Epithelial cell of prostate (primary cell): ENCODE results near the gene NALCN.

ENCODE experiments used
- DNase-seq: peaks from one replicate; pipeline ENCODE4 v3.0.0-alpha.2; 2011; ENCODE audit warnings: low read depth, low spot score
- H3K27ac ChIP-seq: fragments of 450-650 bp; 2 replicates; pipeline ENCODE4 v1.5.1; 2017; ENCODE audit warnings: mild to moderate bottlenecking

Gene NALCN

GRCh38 chr13:101297794-101298193, 118.5 kb downstream of the NALCN start:
- no peak for DNase-seq
- no peak overlapping the region for H3K27ac ChIP-seq

GRCh38 chr13:101292711-101293110, 123.6 kb downstream of the NALCN start:
- no peak overlapping the region for H3K27ac ChIP-seq
- DNase-seq: no peak

- no peak overlapping the region for H3K27ac ChIP-seq
- no peak for DNase-seq
Measured at GRCh38 chr13:101291646-101292515, 124.4 kb downstream of the NALCN start.

GRCh38 chr13:101291206-101291605, 125.1 kb downstream of the NALCN start:
- no peak for DNase-seq
- H3K27ac ChIP-seq: no peak overlapping the region

- DNase-seq: no peak
- H3K27ac ChIP-seq: no peak overlapping the region
Measured at GRCh38 chr13:101289764-101290163, 126.5 kb downstream of the NALCN start.

GRCh38 chr13:101283782-101284181, 132.5 kb downstream of the NALCN start:
- H3K27ac ChIP-seq: no peak overlapping the region
- no peak for DNase-seq

GRCh38 chr13:101272886-101273285, 143.4 kb downstream of the NALCN start:
- H3K27ac ChIP-seq: no peak overlapping the region
- DNase-seq: no peak

- H3K27ac ChIP-seq: no peak overlapping the region
- no peak for DNase-seq
Measured at GRCh38 chr13:101271681-101272245, 144.5 kb downstream of the NALCN start.

GRCh38 chr13:101267656-101268055, 148.7 kb downstream of the NALCN start:
- peak; percentile 45 for DNase-seq
- no peak overlapping the region for H3K27ac ChIP-seq

GRCh38 chr13:101265934-101266333, 150.4 kb downstream of the NALCN start:
- DNase-seq: no peak
- H3K27ac ChIP-seq: no peak overlapping the region

- H3K27ac ChIP-seq: no peak overlapping the region
- DNase-seq: no peak
Measured at GRCh38 chr13:101264931-101265330, 151.4 kb downstream of the NALCN start.

- DNase-seq: no peak
Measured at GRCh38 chr13:101262306-101262705, 154.0 kb downstream of the NALCN start.

GRCh38 chr13:101258509-101258908, 157.8 kb downstream of the NALCN start:
- H3K27ac ChIP-seq: no peak overlapping the region

More at GRCh38 chr13:101262306-101262705, 154.0 kb downstream of the NALCN start:
- no peak overlapping the region for H3K27ac ChIP-seq

GRCh38 chr13:101258071-101258470, 158.2 kb downstream of the NALCN start:
- DNase-seq: no peak
- H3K27ac ChIP-seq: no peak overlapping the region

More at GRCh38 chr13:101258509-101258908, 157.8 kb downstream of the NALCN start:
- no peak for DNase-seq

GRCh38 chr13:101248739-101249514, 167.4 kb downstream of the NALCN start:
- no peak overlapping the region for H3K27ac ChIP-seq
- no peak for DNase-seq

- no peak overlapping the region for H3K27ac ChIP-seq
- DNase-seq: no peak
Measured at GRCh38 chr13:101242720-101243119, 173.6 kb downstream of the NALCN start.

GRCh38 chr13:101238555-101238954, 177.8 kb downstream of the NALCN start:
- no peak overlapping the region for H3K27ac ChIP-seq
- DNase-seq: no peak

- DNase-seq: no peak
- H3K27ac ChIP-seq: no peak overlapping the region
Measured at GRCh38 chr13:101231751-101232428, 184.4 kb downstream of the NALCN start.

GRCh38 chr13:101230271-101230890, 185.9 kb downstream of the NALCN start:
- H3K27ac ChIP-seq: no peak overlapping the region
- DNase-seq: no peak
